Measurements from ENCODE around the gene TJP3.

GRCh38 chr19:3669947-3670795 lies 38.0 kb upstream of the TJP3 start:
- TF ChIP-seq, protein P1, sequence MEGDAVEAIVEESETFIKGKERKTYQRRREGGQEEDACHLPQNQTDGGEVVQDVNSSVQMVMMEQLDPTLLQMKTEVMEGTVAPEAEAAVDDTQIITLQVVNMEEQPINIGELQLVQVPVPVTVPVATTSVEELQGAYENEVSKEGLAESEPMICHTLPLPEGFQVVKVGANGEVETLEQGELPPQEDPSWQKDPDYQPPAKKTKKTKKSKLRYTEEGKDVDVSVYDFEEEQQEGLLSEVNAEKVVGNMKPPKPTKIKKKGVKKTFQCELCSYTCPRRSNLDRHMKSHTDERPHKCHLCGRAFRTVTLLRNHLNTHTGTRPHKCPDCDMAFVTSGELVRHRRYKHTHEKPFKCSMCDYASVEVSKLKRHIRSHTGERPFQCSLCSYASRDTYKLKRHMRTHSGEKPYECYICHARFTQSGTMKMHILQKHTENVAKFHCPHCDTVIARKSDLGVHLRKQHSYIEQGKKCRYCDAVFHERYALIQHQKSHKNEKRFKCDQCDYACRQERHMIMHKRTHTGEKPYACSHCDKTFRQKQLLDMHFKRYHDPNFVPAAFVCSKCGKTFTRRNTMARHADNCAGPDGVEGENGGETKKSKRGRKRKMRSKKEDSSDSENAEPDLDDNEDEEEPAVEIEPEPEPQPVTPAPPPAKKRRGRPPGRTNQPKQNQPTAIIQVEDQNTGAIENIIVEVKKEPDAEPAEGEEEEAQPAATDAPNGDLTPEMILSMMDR (IDR thresholded peaks at IDR 0.05): no peak
- TF ChIP-seq EP300 (IDR thresholded peaks at IDR 0.05) (peak; percentile 89), POLR2A (IDR thresholded peaks at IDR 0.05; ENCODE audit: low read depth) (peak; percentile 44)

Data from esophagus muscularis mucosa (tissue), 4 donors.